Diencephalon (tissue), 1 donor: ENCODE measurements around the gene C6orf141. TPM values are rescaled to one million over a fixed set of nuclear protein-coding genes. Genes with fewer than 3 reads are reported as not detected.

Experiments used
- total RNA-seq: library from RNA; depleted of rRNA; stranded (reverse); fragments of >200 nt; gene quantifications from one replicate; pipeline ENCODE4 v1.2.3, GENCODE V29; 2014

C6orf141 gene
- 1.6 TPM for total RNA-seq

GRCh38 chr6:49550492-49551077 lies at the start of gene C6orf141:
C6orf141 (plus strand) TSS chr6:49550668; CDS start chr6:49550793, 125 bp downstream.

Other genes with a start within 250 kb of the C6orf141 start
- 32.8 TPM for gene MMUT, start 87.4 kb upstream of the C6orf141 start, total RNA-seq
- 8.1 TPM for gene CENPQ, start 87.3 kb upstream of the C6orf141 start, total RNA-seq
- not detected for gene GLYATL3, start 50.7 kb upstream of the C6orf141 start, total RNA-seq
- 0.92 TPM for gene RHAG, start 86.2 kb downstream of the C6orf141 start, total RNA-seq
- 1.6 TPM for gene CRISP2, start 162.9 kb downstream of the C6orf141 start, total RNA-seq
- not detected for gene CRISP3, start 193.7 kb downstream of the C6orf141 start, total RNA-seq
- gene PGK2, start 236.6 kb downstream of the C6orf141 start, total RNA-seq, result not detected